GM18867 (cell line): ENCODE results near the gene NBPF15.
"Not testable (repeated sequence)": the region's sequence is repeated elsewhere in the genome, so short reads cannot be mapped to it uniquely, and the experiment has no call there.

ENCODE experiments used
- ATAC-seq: cut with Tn5 transposase; IDR thresholded peaks from one replicate; pipeline ENCODE4 v1.9.1; 2021; ENCODE audit warnings: mild to moderate bottlenecking, moderate library complexity; ENCODE audit not compliant: unreplicated experiment

NBPF15 gene

GRCh38 chr1:144461136-144461759 lies at the start of gene NBPF15:
Gene NBPF15, minus strand, starts transcription at chr1:144461669. Its CDS starts 21,666 bp downstream, at chr1:144440003.
- peak; percentile 91 for ATAC-seq

- not testable (repeated sequence) for ATAC-seq
These were observed 35.0 kb upstream of the NBPF15 start for GRCh38 chr1:144496429-144496828.

GRCh38 chr1:144494130-144494529 lies 32.7 kb upstream of the NBPF15 start:
- not testable (repeated sequence) for ATAC-seq

- ATAC-seq: not testable (repeated sequence)
These were observed 28.9 kb upstream of the NBPF15 start for GRCh38 chr1:144490394-144490793.

- not testable (repeated sequence) for ATAC-seq
These were observed 25.5 kb upstream of the NBPF15 start for GRCh38 chr1:144487002-144487401.

- ATAC-seq: not testable (repeated sequence)
These were observed 23.9 kb upstream of the NBPF15 start for GRCh38 chr1:144485048-144485993.

- not testable (repeated sequence) for ATAC-seq
These were observed 12.4 kb upstream of the NBPF15 start for GRCh38 chr1:144473897-144474296.

GRCh38 chr1:144471434-144471833 lies 10.0 kb upstream of the NBPF15 start:
- ATAC-seq: not testable (repeated sequence)

- peak; percentile 21 for ATAC-seq
These were observed 309 bp upstream of the NBPF15 start for GRCh38 chr1:144461778-144462177.

GRCh38 chr1:144460686-144461085 lies 783 bp downstream of the NBPF15 start:
- peak; percentile 36 for ATAC-seq

- ATAC-seq: not testable (repeated sequence)
These were observed 19.1 kb downstream of the NBPF15 start for GRCh38 chr1:144442402-144442801.

- not testable (repeated sequence) for ATAC-seq
These were observed 21.7 kb downstream of the NBPF15 start for GRCh38 chr1:144439737-144440136.

GRCh38 chr1:144418891-144419694 lies 42.4 kb downstream of the NBPF15 start:
- not testable (repeated sequence) for ATAC-seq

GRCh38 chr1:144413404-144414118 lies 47.9 kb downstream of the NBPF15 start:
- not testable (repeated sequence) for ATAC-seq

- peak; percentile 91 for ATAC-seq
These were observed 48.7 kb downstream of the NBPF15 start for GRCh38 chr1:144412491-144413403.

GRCh38 chr1:144412068-144412471 lies 49.4 kb downstream of the NBPF15 start:
- peak; percentile 59 for ATAC-seq

GRCh38 chr1:144402807-144403206 lies 58.7 kb downstream of the NBPF15 start:
- ATAC-seq: not testable (repeated sequence)

GRCh38 chr1:144371651-144372050 lies 89.8 kb downstream of the NBPF15 start:
- not testable (repeated sequence) for ATAC-seq
